GM21526 (cell line): ENCODE data around the gene SYT9.

Experiments
- ATAC-seq: cut with Tn5 transposase; IDR thresholded peaks from one replicate; pipeline ENCODE4 v1.9.1; 2021; ENCODE audit warnings: moderate library complexity; ENCODE audit not compliant: unreplicated experiment, low FRiP score

Gene SYT9

GRCh38 chr11:7272373-7272772 lies 20.7 kb downstream of the SYT9 start:
- no peak for ATAC-seq

GRCh38 chr11:7275133-7275532 lies 23.4 kb downstream of the SYT9 start:
- no peak for ATAC-seq

GRCh38 chr11:7278314-7278917 lies 26.7 kb downstream of the SYT9 start:
- peak; percentile 81 for ATAC-seq

GRCh38 chr11:7279676-7280075 lies 28.0 kb downstream of the SYT9 start:
- no peak for ATAC-seq

GRCh38 chr11:7281079-7281478 lies 29.4 kb downstream of the SYT9 start:
- ATAC-seq = no peak

GRCh38 chr11:7281809-7282208 lies 30.1 kb downstream of the SYT9 start:
- ATAC-seq = no peak

GRCh38 chr11:7286178-7286577 lies 34.5 kb downstream of the SYT9 start:
- ATAC-seq = no peak

GRCh38 chr11:7291100-7291829 lies 39.6 kb downstream of the SYT9 start:
- no peak for ATAC-seq

- ATAC-seq = no peak
These were observed 41.2 kb downstream of the SYT9 start for GRCh38 chr11:7292922-7293321.

- ATAC-seq = no peak
These were observed 47.7 kb downstream of the SYT9 start for GRCh38 chr11:7299393-7299792.

- ATAC-seq = no peak
These were observed 48.6 kb downstream of the SYT9 start for GRCh38 chr11:7300281-7300680.

GRCh38 chr11:7303146-7303545 lies 51.4 kb downstream of the SYT9 start:
- ATAC-seq = no peak

GRCh38 chr11:7306900-7307299 lies 55.2 kb downstream of the SYT9 start:
- ATAC-seq = no peak

- ATAC-seq = peak; percentile 78
These were observed 56.1 kb downstream of the SYT9 start for GRCh38 chr11:7307836-7308235.

GRCh38 chr11:7311903-7312302 lies 60.2 kb downstream of the SYT9 start:
- ATAC-seq = no peak

- no peak for ATAC-seq
These were observed 63.3 kb downstream of the SYT9 start for GRCh38 chr11:7314811-7315604.

- ATAC-seq = no peak
These were observed 67.8 kb downstream of the SYT9 start for GRCh38 chr11:7319501-7319900.

GRCh38 chr11:7320306-7320705 lies 68.6 kb downstream of the SYT9 start:
- ATAC-seq = no peak

- no peak for ATAC-seq
These were observed 70.1 kb downstream of the SYT9 start for GRCh38 chr11:7321473-7322450.

- no peak for ATAC-seq
These were observed 80.7 kb downstream of the SYT9 start for GRCh38 chr11:7332451-7332850.
